Naive thymus-derived CD4-positive, alpha-beta T cell (primary cell): ENCODE measurements around the gene MRGPRD. TPM values are rescaled to one million over a fixed set of nuclear protein-coding genes. Genes with fewer than 3 reads are reported as not detected.

Experiments
- ATAC-seq: fragments of 150-1000 bp; cut with Tn5 transposase; 2 replicates; pipeline ENCODE4 v1.10.0; 2021; ENCODE audit warnings: mild to moderate bottlenecking, moderate library complexity
- CTCF ChIA-PET: fragments of 350-600 bp; sonication (Branson Sonifier 250); formaldehyde crosslinking; loops from one replicate; lab custom pipeline; 2021; ENCODE audit warnings: antibody characterized with exemption; lab: Charles Lee
- POLR2A ChIA-PET: fragments of 350-600 bp; sonication (Branson Sonifier 250); formaldehyde crosslinking; loops from one replicate; lab custom pipeline; 2021; ENCODE audit warnings: antibody characterized with exemption, inconsistent platforms; lab: Charles Lee
- DNase-seq, 9 donors: peaks; one replicate each; pipeline versions ENCODE4 v3.0.0 to v3.0.0-alpha.2; 2020 to 2022; ENCODE audit warnings: mixed read lengths in 1 of 9
- H3K27ac ChIP-seq: one replicate; pipeline ENCODE4 v1.7.0; 2013; ENCODE audit warnings: mild to moderate bottlenecking, low read depth, low read length, moderate library complexity
- H3K27me3 ChIP-seq, 2 donors: one replicate each; pipeline ENCODE4 v1.7.0; 2013; ENCODE audit warnings: low read length in 2 of 2, mild to moderate bottlenecking in 2 of 2, moderate library complexity in 2 of 2; ENCODE audit not compliant: control insufficient read depth in 2 of 2, insufficient read depth in 2 of 2
- H3K36me3 ChIP-seq, 3 experiments: 1 replicate in 2 of 3; 2 replicates in 1 of 3; pipeline ENCODE4 v1.7.0; 2013; ENCODE audit warnings: low read length in 3 of 3, mild to moderate bottlenecking in 3 of 3, moderate library complexity in 1 of 3; ENCODE audit not compliant: insufficient read depth in 3 of 3, control insufficient read depth in 2 of 3
- H3K4me1 ChIP-seq, 2 donors: one replicate each; pipeline ENCODE4 v1.7.0; 2013; ENCODE audit warnings: low read length in 2 of 2, mild to moderate bottlenecking in 2 of 2, moderate library complexity in 1 of 2; ENCODE audit not compliant: control insufficient read depth in 2 of 2, insufficient read depth in 2 of 2
- H3K4me3 ChIP-seq: 2 replicates; pipeline ENCODE4 v1.7.0; 2013; ENCODE audit warnings: mild to moderate bottlenecking, low read length
- H3K9me3 ChIP-seq, 3 experiments: 1 replicate in 2 of 3; 2 replicates in 1 of 3; pipeline ENCODE4 v1.7.0; 2013; ENCODE audit warnings: low read length in 3 of 3; ENCODE audit not compliant: control insufficient read depth in 2 of 3
- H3K27ac Mint-ChIP-seq, 9 donors: one replicate each; pipeline ENCODE4 v1.8.0; 2020 to 2022; ENCODE audit warnings: mixed read lengths in 9 of 9, mild to moderate bottlenecking in 8 of 9, moderate library complexity in 5 of 9, inconsistent platforms in 2 of 9
- H3K27me3 Mint-ChIP-seq, 5 donors: one replicate each; pipeline ENCODE4 v1.8.0; 2021 to 2022; ENCODE audit warnings: mixed read lengths in 5 of 5, mild to moderate bottlenecking in 1 of 5
- H3K36me3 Mint-ChIP-seq, 5 donors: one replicate each; pipeline ENCODE4 v1.8.0; 2020 to 2022; ENCODE audit warnings: mixed read lengths in 5 of 5, mild to moderate bottlenecking in 3 of 5, inconsistent platforms in 1 of 5
- H3K4me1 Mint-ChIP-seq, 7 donors: one replicate each; pipeline ENCODE4 v1.8.0; 2020 to 2022; ENCODE audit warnings: mixed read lengths in 7 of 7, mild to moderate bottlenecking in 3 of 7, inconsistent platforms in 1 of 7
- H3K4me3 Mint-ChIP-seq, 10 donors: one replicate each; pipeline ENCODE4 v1.8.0; 2020 to 2022; ENCODE audit warnings: mild to moderate bottlenecking in 10 of 10, mixed read lengths in 10 of 10, moderate library complexity in 6 of 10, inconsistent platforms in 2 of 10
- H3K9me3 Mint-ChIP-seq, 11 donors: one replicate each; pipeline ENCODE4 v1.8.0; 2020 to 2022; ENCODE audit warnings: mixed read lengths in 11 of 11, mild to moderate bottlenecking in 4 of 11, inconsistent platforms in 1 of 11, moderate library complexity in 1 of 11
- intact Hi-C, 2 donors: fragments of 100-400 bp; cut with micrococcal nuclease; formaldehyde crosslinking; loops; one replicate each; pipeline ENCODE4 v1.15.1; 2023
- polyA plus RNA-seq, 2 donors: library from polyadenylated mRNA; unstranded; fragments of 300-500 nt; fragmentation: Illumina TruSeq; gene quantifications; one replicate each; pipeline ENCODE4 v1.2.3, GENCODE V29; 2021
- total RNA-seq, 6 experiments: library from RNA in 5 of 6; stranded (reverse) in 5 of 6; gene quantifications; 1 replicate in 5 of 6; 2 replicates in 1 of 6; pipeline ENCODE4 v1.2.3 and lab custom pipeline; 2021 to 2026

The MRGPRD gene
- total and polyA plus RNA-seq, 7 experiments from 2014 or later = 0.25 TPM; not detected in 6

- no peaks in the 10 kb centered on the region for H3K36me3 ChIP-seq
- no peak overlapping the region for H3K27ac ChIP-seq
- H3K4me1 ChIP-seq = no peaks in the 10 kb centered on the region
- peaks cover 0 to 3% (median 0%) of the 10 kb centered on the region in 7 donors for H3K4me1 Mint-ChIP-seq
- H3K4me3 ChIP-seq = no peak overlapping the region
- no peak overlapping the region for H3K27ac Mint-ChIP-seq
- peaks cover 11 to 24% (median 14%) of the 10 kb centered on the region in 5 donors for H3K27me3 Mint-ChIP-seq
- no peaks in the 10 kb centered on the region for H3K9me3 Mint-ChIP-seq
- no peaks in the 10 kb centered on the region for H3K27me3 ChIP-seq
- H3K36me3 Mint-ChIP-seq = no peaks in the 10 kb centered on the region
- H3K9me3 ChIP-seq = no peaks in the 10 kb centered on the region
- ChIA-PET POLR2A (no interaction called here), CTCF (no interaction called here)
- no peak for ATAC-seq
- DNase-seq = no peak
- intact Hi-C loops = no loop called here
- H3K4me3 Mint-ChIP-seq = no peak overlapping the region
Observed at GRCh38 chr11:68993546-68993945, 12.8 kb upstream of the MRGPRD start.

DNA sequence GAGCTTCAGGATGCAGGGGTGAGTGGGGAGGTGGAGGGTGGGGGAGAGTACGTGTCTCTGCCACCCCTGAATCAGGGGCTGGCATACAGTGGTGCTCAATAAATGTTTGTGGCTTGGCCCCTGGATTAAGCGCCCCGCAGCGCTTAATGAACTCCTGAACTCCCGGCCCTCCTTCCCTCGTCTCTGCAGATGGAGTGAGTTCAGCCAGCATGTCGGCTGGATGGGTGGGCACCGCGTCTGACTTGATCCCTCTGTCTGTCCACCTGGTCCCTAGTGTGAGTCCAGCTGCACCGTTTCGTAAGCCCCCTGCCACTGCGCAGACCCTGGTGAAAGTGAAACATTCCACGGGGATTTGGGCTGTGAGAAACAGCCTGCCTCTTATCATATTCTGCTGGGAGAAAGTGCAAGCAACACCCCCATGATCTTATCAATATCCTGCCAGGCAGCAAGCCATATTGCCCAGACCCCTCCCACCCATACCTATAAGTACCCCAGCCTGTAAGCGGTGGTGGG is 12.0 kb upstream of the MRGPRD start:
- no peak for DNase-seq
- CTCF ChIA-PET = no interaction called here
- no peak for ATAC-seq

DNA sequence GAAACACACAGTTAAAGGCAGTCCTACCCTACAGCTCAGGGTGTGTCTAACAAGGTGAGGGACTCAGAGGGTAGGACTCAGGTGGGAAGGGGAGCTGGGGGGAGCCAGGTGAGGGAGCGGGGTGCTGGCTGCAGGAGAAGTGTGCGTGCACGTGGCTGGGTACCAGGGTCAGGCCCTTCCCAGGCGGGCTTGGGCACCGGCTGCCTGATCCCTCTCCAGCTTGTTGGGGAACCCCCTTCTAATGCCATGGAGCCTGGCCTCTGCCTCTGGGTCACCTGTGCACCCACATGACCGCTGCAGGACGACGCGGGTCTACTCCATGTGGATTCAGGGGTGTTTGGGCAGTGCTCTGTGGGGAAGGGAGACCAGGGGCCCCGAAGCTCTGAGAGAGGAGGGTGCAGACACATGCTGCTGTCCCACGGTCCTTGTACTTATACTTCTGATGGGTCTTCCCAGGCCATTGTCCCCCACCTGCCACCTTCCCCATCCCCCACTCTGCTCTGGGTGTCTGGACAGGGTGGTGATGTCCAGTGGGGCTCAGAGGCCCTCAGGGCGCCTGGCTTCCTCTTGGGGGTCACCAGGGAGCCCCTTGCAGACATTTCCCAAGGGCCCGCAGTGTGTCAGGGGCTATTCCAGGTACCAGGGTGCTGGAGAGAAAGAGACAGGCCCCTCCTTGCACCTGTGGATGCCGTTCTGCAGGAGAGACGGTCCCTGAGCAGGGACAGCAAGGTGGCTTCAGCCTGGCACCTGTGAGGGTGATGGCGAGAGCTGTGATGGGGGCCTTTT is 10.4 kb upstream of the MRGPRD start:
- peaks cover 0 to 14% (median 10%) of the 10 kb centered on the region in 11 donors for H3K9me3 Mint-ChIP-seq
- Histone ChIP-seq H3K4me3 (no peak overlapping the region), H3K36me3 (no peaks in the 10 kb centered on the region), H3K4me1 (no peaks in the 10 kb centered on the region), H3K9me3 (no peaks in the 10 kb centered on the region), H3K27me3 (no peaks in the 10 kb centered on the region), H3K27ac (no peak overlapping the region)
- H3K27ac Mint-ChIP-seq = no peak overlapping the region
- DNase-seq (no peak), ATAC-seq (no peak)
- ChIA-PET POLR2A (no interaction called here), CTCF (no interaction called here)
- H3K36me3 Mint-ChIP-seq = peaks cover 0 to 14% (median 10%) of the 10 kb centered on the region in 5 donors
- H3K27me3 Mint-ChIP-seq = peaks cover 7 to 44% (median 32%) of the 10 kb centered on the region in 5 donors
- H3K4me1 Mint-ChIP-seq = peaks cover 0 to 2% (median 0%) of the 10 kb centered on the region in 7 donors
- intact Hi-C loops = no loop called here
- no peak overlapping the region for H3K4me3 Mint-ChIP-seq

More for the DNA sequence above, 12.0 kb upstream of the MRGPRD start:
- Mint-ChIP-seq H3K4me3 (no peak overlapping the region), H3K36me3 (no peaks in the 10 kb centered on the region), H3K4me1 (peaks cover 0 to 2% (median 0%) of the 10 kb centered on the region in 7 donors), H3K27me3 (peaks cover 11 to 29% (median 20%) of the 10 kb centered on the region in 5 donors), H3K9me3 (no peaks in the 10 kb centered on the region), H3K27ac (no peak overlapping the region)
- Histone ChIP-seq H3K36me3 (no peaks in the 10 kb centered on the region), H3K27ac (no peak overlapping the region), H3K9me3 (no peaks in the 10 kb centered on the region), H3K4me1 (no peaks in the 10 kb centered on the region), H3K27me3 (no peaks in the 10 kb centered on the region), H3K4me3 (no peak overlapping the region)
- intact Hi-C loops = no loop called here
- POLR2A ChIA-PET = no interaction called here

DNA sequence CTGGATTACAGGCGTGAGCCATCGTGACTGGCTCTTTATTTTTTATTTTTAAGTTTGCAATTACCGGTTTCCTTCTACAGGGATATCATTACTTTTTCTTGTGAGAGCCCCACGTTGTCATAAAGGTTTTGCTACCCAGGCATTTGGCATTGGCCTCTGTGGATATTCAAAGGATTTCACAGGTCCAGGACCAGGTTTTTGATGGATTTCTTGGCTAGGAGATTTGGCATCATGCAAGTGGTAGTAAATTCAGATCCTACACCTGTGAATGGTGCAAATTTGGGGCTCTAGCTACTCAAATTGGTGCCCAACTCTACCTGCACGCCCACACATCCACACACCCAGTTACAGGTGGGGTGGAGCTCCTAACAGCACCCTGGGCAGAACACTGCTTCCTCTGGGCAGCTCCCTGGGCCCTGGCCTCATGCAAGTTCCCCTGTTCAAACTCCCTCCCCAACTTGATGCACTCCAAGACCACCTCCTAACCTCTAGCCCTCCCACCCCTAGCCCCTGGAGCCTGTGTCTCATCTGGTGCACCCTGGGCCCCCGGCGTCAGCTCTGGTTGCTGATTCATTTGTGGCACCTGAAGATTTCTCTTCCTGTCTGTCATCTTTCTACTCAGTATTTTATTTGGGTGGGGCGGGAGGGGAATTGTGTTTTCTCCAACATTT is 9.3 kb upstream of the MRGPRD start:
- Mint-ChIP-seq H3K9me3 (peaks cover 0 to 15% (median 11%) of the 10 kb centered on the region in 11 donors), H3K27ac (no peak overlapping the region), H3K4me3 (no peak overlapping the region), H3K27me3 (peaks cover 7 to 44% (median 38%) of the 10 kb centered on the region in 5 donors), H3K4me1 (no peaks in the 10 kb centered on the region), H3K36me3 (peaks cover 0 to 15% (median 10%) of the 10 kb centered on the region in 5 donors)
- DNase-seq (no peak), ATAC-seq (no peak)
- no peaks in the 10 kb centered on the region for H3K9me3 ChIP-seq
- intact Hi-C loops = no loop called here
- ChIA-PET CTCF (interaction anchor here (0.6 kb wide), 2 partner anchors 33 to 147 kb away, joined by 3 read pairs; no protein-coding TSS in a partner anchor), POLR2A (no interaction called here)
- no peaks in the 10 kb centered on the region for H3K27me3 ChIP-seq
- H3K4me1 ChIP-seq = no peaks in the 10 kb centered on the region
- no peak overlapping the region for H3K27ac ChIP-seq
- no peak overlapping the region for H3K4me3 ChIP-seq
- H3K36me3 ChIP-seq = no peaks in the 10 kb centered on the region

- DNase-seq (no peak), ATAC-seq (no peak)
- Histone ChIP-seq H3K4me3 (no peak overlapping the region), H3K27ac (no peak overlapping the region), H3K36me3 (no peaks in the 10 kb centered on the region), H3K27me3 (no peaks in the 10 kb centered on the region), H3K4me1 (no peaks in the 10 kb centered on the region), H3K9me3 (no peaks in the 10 kb centered on the region)
- Mint-ChIP-seq H3K36me3 (peaks cover 0 to 15% (median 10%) of the 10 kb centered on the region in 5 donors), H3K27ac (no peak overlapping the region), H3K4me3 (no peak overlapping the region), H3K4me1 (no peaks in the 10 kb centered on the region), H3K9me3 (peaks cover 0 to 15% (median 11%) of the 10 kb centered on the region in 11 donors), H3K27me3 (peaks cover 7 to 42% (median 34%) of the 10 kb centered on the region in 5 donors)
- ChIA-PET CTCF (no interaction called here), POLR2A (no interaction called here)
- intact Hi-C loops = no loop called here
Observed at GRCh38 chr11:68988491-68988890, 7.7 kb upstream of the MRGPRD start.

DNA sequence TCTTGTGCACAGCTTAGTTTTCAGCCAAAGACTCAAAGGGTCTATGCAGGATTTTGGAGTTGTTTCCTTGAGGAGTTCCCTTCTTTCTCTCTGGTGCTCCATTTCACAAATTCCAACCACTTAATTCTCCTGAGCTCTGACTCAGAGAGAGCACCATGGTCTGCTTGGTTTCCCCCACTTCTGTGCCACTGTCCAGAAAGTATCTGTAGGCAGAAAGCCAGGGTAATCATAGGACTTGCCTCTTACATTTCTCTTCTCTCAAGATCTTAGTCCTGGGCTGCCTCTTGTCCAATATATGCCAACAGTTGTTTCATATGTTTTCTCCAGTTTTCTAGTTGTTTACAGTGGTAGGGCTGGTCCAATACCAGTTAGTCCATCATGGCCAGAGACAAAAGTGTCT is 6.4 kb upstream of the MRGPRD start:
- no peaks in the 10 kb centered on the region for H3K36me3 ChIP-seq
- H3K4me1 Mint-ChIP-seq = no peaks in the 10 kb centered on the region
- H3K4me3 Mint-ChIP-seq = no peak overlapping the region

More for the DNA sequence above, 6.4 kb upstream of the MRGPRD start:
- DNase-seq (no peak), ATAC-seq (no peak)
- ChIA-PET CTCF (no interaction called here), POLR2A (no interaction called here)
- H3K27ac ChIP-seq = no peak overlapping the region
- H3K9me3 ChIP-seq = no peaks in the 10 kb centered on the region
- Mint-ChIP-seq H3K27ac (no peak overlapping the region), H3K27me3 (peaks cover 4 to 39% (median 24%) of the 10 kb centered on the region in 5 donors), H3K9me3 (peaks cover 0 to 24% (median 11%) of the 10 kb centered on the region in 11 donors), H3K36me3 (peaks cover 0 to 15% (median 10%) of the 10 kb centered on the region in 5 donors)
- H3K4me1 ChIP-seq = no peaks in the 10 kb centered on the region
- no peaks in the 10 kb centered on the region for H3K27me3 ChIP-seq
- no peak overlapping the region for H3K4me3 ChIP-seq
- intact Hi-C loops = no loop called here
